Progenitor cell of endocrine pancreas (in vitro differentiated cells): Measurements from ENCODE around the gene TMEM238L. TPM values are rescaled to one million over a fixed set of nuclear protein-coding genes. Genes with fewer than 3 reads are reported as not detected.
A peak's percentile ranks its signal among the peaks of the same experiment; 100 is the strongest.

Experiments used
- DNase-seq: peaks from one replicate; pipeline ENCODE4 v3.0.0; 2021; ENCODE audit warnings: low spot score; ENCODE audit not compliant: unreplicated experiment
- H3K27ac Mint-ChIP-seq: 2 replicates; pipeline ENCODE4 v1.8.0; 2021; ENCODE audit warnings: mild to moderate bottlenecking, moderate library complexity, mixed read lengths
- H3K27me3 Mint-ChIP-seq: 2 replicates; pipeline ENCODE4 v1.8.0; 2021; ENCODE audit warnings: mixed read lengths
- H3K36me3 Mint-ChIP-seq: 2 replicates; pipeline ENCODE4 v1.8.0; 2022; ENCODE audit warnings: mixed read lengths; ENCODE audit not compliant: insufficient read depth
- H3K4me1 Mint-ChIP-seq: 2 replicates; pipeline ENCODE4 v1.8.0; 2021; ENCODE audit warnings: low read depth, mixed read lengths
- H3K4me3 Mint-ChIP-seq: 2 replicates; pipeline ENCODE4 v1.8.0; 2021; ENCODE audit warnings: low read depth, mild to moderate bottlenecking, moderate library complexity, mixed read lengths
- H3K9me3 Mint-ChIP-seq: 2 replicates; pipeline ENCODE4 v1.8.0; 2021; ENCODE audit warnings: low read depth, mixed read lengths
- CTCF ChIP-seq: fragments of 200-600 bp; sonication (generic); IDR thresholded peaks from one replicate; pipeline ENCODE4 v1.5.0; 2021; ENCODE audit warnings: antibody characterized with exemption, mild to moderate bottlenecking; ENCODE audit not compliant: unreplicated experiment
- total RNA-seq: library from RNA; stranded (reverse); gene quantifications from 2 replicates; pipeline ENCODE4 v1.2.1, GENCODE V29; 2021

The TMEM238L gene
- total RNA-seq, 1 donor from 2014 or later, result not detected

- Mint-ChIP-seq H3K36me3 (no peaks in the 10 kb centered on the region), H3K9me3 (no peaks in the 10 kb centered on the region)
- no peak for TF ChIP-seq CTCF
Measured at GRCh38 chr17:10793256-10793655, 10.6 kb downstream of the TMEM238L start.

GRCh38 chr17:10792151-10792550 lies 11.7 kb downstream of the TMEM238L start:
- no peaks in the 10 kb centered on the region for H3K36me3 Mint-ChIP-seq
- no peak for TF ChIP-seq CTCF
- H3K27ac Mint-ChIP-seq, result no peak overlapping the region
- H3K4me3 Mint-ChIP-seq, result no peak overlapping the region
- no peak for DNase-seq
- H3K27me3 Mint-ChIP-seq, result peaks cover 13% of the 10 kb centered on the region
- no peaks in the 10 kb centered on the region for H3K9me3 Mint-ChIP-seq
- H3K4me1 Mint-ChIP-seq, result peaks cover 1% of the 10 kb centered on the region

More at GRCh38 chr17:10793256-10793655, 10.6 kb downstream of the TMEM238L start:
- no peak overlapping the region for H3K27ac Mint-ChIP-seq
- H3K27me3 Mint-ChIP-seq, result peaks cover 13% of the 10 kb centered on the region
- DNase-seq, result no peak
- no peak overlapping the region for H3K4me3 Mint-ChIP-seq
- peaks cover 1% of the 10 kb centered on the region for H3K4me1 Mint-ChIP-seq

GRCh38 chr17:10790491-10791401 lies 13.2 kb downstream of the TMEM238L start:
- Mint-ChIP-seq H3K9me3 (no peaks in the 10 kb centered on the region), H3K27me3 (peaks cover 19% of the 10 kb centered on the region), H3K27ac (peak overlapping the region; percentile 6), H3K4me3 (no peak overlapping the region), H3K36me3 (no peaks in the 10 kb centered on the region), H3K4me1 (peaks cover 1% of the 10 kb centered on the region)
- no peak for DNase-seq
- no peak for TF ChIP-seq CTCF

- no peak for DNase-seq
- Mint-ChIP-seq H3K27ac (no peak overlapping the region), H3K9me3 (no peaks in the 10 kb centered on the region), H3K27me3 (peaks cover 15% of the 10 kb centered on the region), H3K36me3 (no peaks in the 10 kb centered on the region), H3K4me1 (peaks cover 1% of the 10 kb centered on the region), H3K4me3 (no peak overlapping the region)
- TF ChIP-seq CTCF, result no peak
Measured at GRCh38 chr17:10789694-10790271, 14.1 kb downstream of the TMEM238L start.

- Mint-ChIP-seq H3K36me3 (no peaks in the 10 kb centered on the region), H3K27ac (no peak overlapping the region), H3K9me3 (no peaks in the 10 kb centered on the region)
Measured at GRCh38 chr17:10787306-10788045, 16.4 kb downstream of the TMEM238L start.

More at GRCh38 chr17:10787306-10788045, 16.4 kb downstream of the TMEM238L start:
- Mint-ChIP-seq H3K27me3 (peaks cover 5% of the 10 kb centered on the region), H3K4me1 (peaks cover 1% of the 10 kb centered on the region), H3K4me3 (no peak overlapping the region)
- TF ChIP-seq CTCF, result no peak
- DNase-seq, result no peak
